Measurements from ENCODE around the gene DNM1L.

GRCh38 chr12:32714772-32715171, 35.7 kb downstream of the DNM1L start:
- TF ChIP-seq E2F4 (IDR thresholded peaks at IDR 0.05; ENCODE audit: low read depth, low read length) = no peak
- TF ChIP-seq CTCF (IDR thresholded peaks at IDR 0.05 in 2 of 3, conservative IDR thresholded peaks at IDR 0.05 in 1 of 3; ENCODE audit: control insufficient read depth in 2 of 3, extremely low read depth in 1 of 3, insufficient read depth in 1 of 3, low read depth in 3 of 3, low read length in 3 of 3) = no peak
- no peak for TF ChIP-seq NFXL1 (IDR thresholded peaks at IDR 0.05; ENCODE audit: borderline replicate concordance)

Data from GM12878 (cell line).